Activated T-helper 1 cell treated with anti-CD3 and anti-CD28 coated beads, Interleukin-12 subunit alpha, Interleukin-12 subunit beta, Interleukin-2, Interleukin-4 antibody, amounts not matched to agents 30 ng/mL and 10 ng/mL and 1 ng/mL, durations not matched to agents 14 hours and 24 hours and 36 hours (primary cell): ENCODE results near the gene NDUFA13. TPM values are rescaled to one million over a fixed set of nuclear protein-coding genes. Genes with fewer than 3 reads are reported as not detected.

Experiments used
- DNase-seq: peaks from one replicate; pipeline ENCODE4 v3.0.0; 2021; ENCODE audit warnings: low spot score
- H3K27ac Mint-ChIP-seq: one replicate; pipeline ENCODE4 v1.8.0; 2021; ENCODE audit warnings: mild to moderate bottlenecking, mixed read lengths
- H3K27me3 Mint-ChIP-seq: one replicate; pipeline ENCODE4 v1.8.0; 2022; ENCODE audit warnings: mild to moderate bottlenecking, moderate library complexity, mixed read lengths; ENCODE audit not compliant: insufficient read depth
- H3K36me3 Mint-ChIP-seq: one replicate; pipeline ENCODE4 v1.8.0; 2021; ENCODE audit warnings: low read depth, mixed read lengths
- H3K4me1 Mint-ChIP-seq: one replicate; pipeline ENCODE4 v1.8.0; 2021; ENCODE audit warnings: low read depth, mixed read lengths
- H3K4me3 Mint-ChIP-seq: one replicate; pipeline ENCODE4 v1.8.0; 2021; ENCODE audit warnings: mild to moderate bottlenecking, moderate library complexity, mixed read lengths
- H3K9me3 Mint-ChIP-seq: one replicate; pipeline ENCODE4 v1.8.0; 2021; ENCODE audit warnings: mixed read lengths
- intact Hi-C: fragments of 100-400 bp; cut with micrococcal nuclease; formaldehyde crosslinking; loops from one replicate; pipeline ENCODE4 v1.15.1; 2024
- total RNA-seq: library from RNA; stranded (reverse); gene quantifications from 2 replicates; pipeline ENCODE4 v1.2.3, GENCODE V29; 2022

The NDUFA13 gene
- total RNA-seq, 1 donor from 2014 or later, result 410 TPM

GRCh38 chr19:19543101-19543500 is 27.1 kb downstream of the NDUFA13 start:
- intact Hi-C loops, result no loop called here
- Mint-ChIP-seq H3K4me1 (peaks cover 23% of the 10 kb centered on the region), H3K27ac (no peak overlapping the region), H3K36me3 (no peaks in the 10 kb centered on the region), H3K4me3 (no peak overlapping the region), H3K27me3 (peaks cover 11% of the 10 kb centered on the region), H3K9me3 (no peaks in the 10 kb centered on the region)
- DNase-seq, result no peak

- Mint-ChIP-seq H3K4me3 (no peak overlapping the region), H3K36me3 (no peaks in the 10 kb centered on the region), H3K27ac (no peak overlapping the region), H3K27me3 (peaks cover 10% of the 10 kb centered on the region), H3K4me1 (peaks cover 20% of the 10 kb centered on the region), H3K9me3 (no peaks in the 10 kb centered on the region)
- intact Hi-C loops, result no loop called here
- no peak for DNase-seq
Observed at GRCh38 chr19:19543640-19544039, 27.6 kb downstream of the NDUFA13 start.

GRCh38 chr19:19544257-19544953 is 28.4 kb downstream of the NDUFA13 start:
- Mint-ChIP-seq H3K27me3 (peaks cover 3% of the 10 kb centered on the region), H3K9me3 (no peaks in the 10 kb centered on the region), H3K36me3 (no peaks in the 10 kb centered on the region), H3K4me3 (no peak overlapping the region), H3K27ac (no peak overlapping the region), H3K4me1 (peaks cover 17% of the 10 kb centered on the region)
- no peak for DNase-seq
- intact Hi-C loops, result no loop called here

GRCh38 chr19:19544954-19545591 is 29.0 kb downstream of the NDUFA13 start:
- H3K9me3 Mint-ChIP-seq, result no peaks in the 10 kb centered on the region
- no peak overlapping the region for H3K27ac Mint-ChIP-seq
- peaks cover 17% of the 10 kb centered on the region for H3K4me1 Mint-ChIP-seq
- intact Hi-C loops, result no loop called here
- no peak overlapping the region for H3K4me3 Mint-ChIP-seq
- no peak for DNase-seq
- H3K27me3 Mint-ChIP-seq, result peaks cover 3% of the 10 kb centered on the region
- H3K36me3 Mint-ChIP-seq, result no peaks in the 10 kb centered on the region

GRCh38 chr19:19545707-19546106 is 29.7 kb downstream of the NDUFA13 start:
- intact Hi-C loops, result no loop called here
- Mint-ChIP-seq H3K36me3 (no peaks in the 10 kb centered on the region), H3K9me3 (no peaks in the 10 kb centered on the region), H3K4me1 (peaks cover 14% of the 10 kb centered on the region), H3K27me3 (peaks cover 3% of the 10 kb centered on the region), H3K27ac (no peak overlapping the region), H3K4me3 (no peak overlapping the region)
- DNase-seq, result no peak

- Mint-ChIP-seq H3K36me3 (no peaks in the 10 kb centered on the region), H3K4me3 (no peak overlapping the region), H3K27ac (no peak overlapping the region), H3K27me3 (peaks cover 3% of the 10 kb centered on the region), H3K9me3 (peaks cover 3% of the 10 kb centered on the region), H3K4me1 (peaks cover 7% of the 10 kb centered on the region)
- intact Hi-C loops, result no loop called here
- no peak for DNase-seq
Observed at GRCh38 chr19:19546751-19547162, 30.7 kb downstream of the NDUFA13 start.

GRCh38 chr19:19547674-19548336 is 31.8 kb downstream of the NDUFA13 start:
- peaks cover 3% of the 10 kb centered on the region for H3K9me3 Mint-ChIP-seq
- no peaks in the 10 kb centered on the region for H3K27me3 Mint-ChIP-seq
- no peak overlapping the region for H3K4me3 Mint-ChIP-seq
- no peak for DNase-seq
- intact Hi-C loops, result no loop called here
- H3K27ac Mint-ChIP-seq, result no peak overlapping the region
- no peaks in the 10 kb centered on the region for H3K36me3 Mint-ChIP-seq
- no peaks in the 10 kb centered on the region for H3K4me1 Mint-ChIP-seq

GRCh38 chr19:19548915-19549759 is 33.1 kb downstream of the NDUFA13 start:
- Mint-ChIP-seq H3K27me3 (no peaks in the 10 kb centered on the region), H3K27ac (no peak overlapping the region), H3K4me3 (no peak overlapping the region), H3K9me3 (peaks cover 3% of the 10 kb centered on the region), H3K36me3 (no peaks in the 10 kb centered on the region), H3K4me1 (no peaks in the 10 kb centered on the region)
- intact Hi-C loops, result no loop called here
- no peak for DNase-seq

GRCh38 chr19:19549804-19550464 is 33.9 kb downstream of the NDUFA13 start:
- DNase-seq, result no peak
- Mint-ChIP-seq H3K4me1 (no peaks in the 10 kb centered on the region), H3K27ac (no peak overlapping the region), H3K9me3 (peaks cover 3% of the 10 kb centered on the region), H3K36me3 (no peaks in the 10 kb centered on the region), H3K4me3 (no peak overlapping the region), H3K27me3 (no peaks in the 10 kb centered on the region)
- intact Hi-C loops, result no loop called here

- no peak overlapping the region for H3K27ac Mint-ChIP-seq
- no peaks in the 10 kb centered on the region for H3K4me1 Mint-ChIP-seq
- no peaks in the 10 kb centered on the region for H3K27me3 Mint-ChIP-seq
- DNase-seq, result no peak
- H3K4me3 Mint-ChIP-seq, result no peak overlapping the region
- peaks cover 3% of the 10 kb centered on the region for H3K9me3 Mint-ChIP-seq
- intact Hi-C loops, result no loop called here
- H3K36me3 Mint-ChIP-seq, result no peaks in the 10 kb centered on the region
Observed at GRCh38 chr19:19550485-19550929, 34.5 kb downstream of the NDUFA13 start.

- H3K4me1 Mint-ChIP-seq, result no peaks in the 10 kb centered on the region
- H3K27ac Mint-ChIP-seq, result no peak overlapping the region
- no peaks in the 10 kb centered on the region for H3K27me3 Mint-ChIP-seq
- no peak overlapping the region for H3K4me3 Mint-ChIP-seq
- H3K36me3 Mint-ChIP-seq, result no peaks in the 10 kb centered on the region
- intact Hi-C loops, result no loop called here
- peaks cover 3% of the 10 kb centered on the region for H3K9me3 Mint-ChIP-seq
- DNase-seq, result no peak
Observed at GRCh38 chr19:19550972-19551852, 35.2 kb downstream of the NDUFA13 start.

- H3K4me3 Mint-ChIP-seq, result no peak overlapping the region
- peaks cover 3% of the 10 kb centered on the region for H3K9me3 Mint-ChIP-seq
- H3K36me3 Mint-ChIP-seq, result no peaks in the 10 kb centered on the region
- intact Hi-C loops, result no loop called here
- no peaks in the 10 kb centered on the region for H3K4me1 Mint-ChIP-seq
- no peak for DNase-seq
- no peak overlapping the region for H3K27ac Mint-ChIP-seq
- H3K27me3 Mint-ChIP-seq, result no peaks in the 10 kb centered on the region
Observed at GRCh38 chr19:19551853-19552192, 35.8 kb downstream of the NDUFA13 start.
